T-helper 17 cell (primary cell): ENCODE results near the gene BTRC. TPM values are rescaled to one million over a fixed set of nuclear protein-coding genes. Genes with fewer than 3 reads are reported as not detected.

ENCODE experiments used
- total RNA-seq, 4 donors: library from RNA in 2 of 4; stranded (reverse) in 2 of 4; gene quantifications; one replicate each; pipeline ENCODE4 v1.2.3 and lab custom pipeline; 2022 to 2026

BTRC gene
- total RNA-seq, 2 donors from 2014 or later: 14.8 to 17.0 TPM

Other genes starting within 250 kb of the BTRC start
- not detected for gene TLX1, start 222.9 kb upstream of the BTRC start, total RNA-seq
- not detected for gene LBX1, start 124.7 kb upstream of the BTRC start, total RNA-seq
- 10 to 100 TPM; 25.3 to 30.9 TPM for gene POLL, start 234.1 kb downstream of the BTRC start, total RNA-seq
- 1 to 10 TPM in 1 of 2 donors, not detected in 1; 1.9 TPM for gene DPCD, start 234.2 kb downstream of the BTRC start, total RNA-seq